GM12873 (cell line): ENCODE results near the gene JAK3.
A peak's percentile ranks its signal among the peaks of the same experiment; 100 is the strongest.

Source experiments
- CTCF ChIP-seq: IDR thresholded peaks from 2 replicates; pipeline ENCODE4 v1.5.1; 2012; ENCODE audit warnings: low read depth, mild to moderate bottlenecking, moderate library complexity, low read length, control low read depth; ENCODE audit not compliant: insufficient read depth; ENCODE audit errors: missing control alignments

The JAK3 gene

GRCh38 chr19:17775245-17775927 lies 72.4 kb downstream of the JAK3 start:
- TF ChIP-seq CTCF = peak; percentile 70
